Glomerular visceral epithelial cell (primary cell): ENCODE measurements around the gene DNAAF5.

Source experiments
- DNase-seq: peaks from one replicate; pipeline ENCODE4 v3.0.0-alpha.2; 2016; ENCODE audit errors: extremely low spot score

DNAAF5 gene

DNA sequence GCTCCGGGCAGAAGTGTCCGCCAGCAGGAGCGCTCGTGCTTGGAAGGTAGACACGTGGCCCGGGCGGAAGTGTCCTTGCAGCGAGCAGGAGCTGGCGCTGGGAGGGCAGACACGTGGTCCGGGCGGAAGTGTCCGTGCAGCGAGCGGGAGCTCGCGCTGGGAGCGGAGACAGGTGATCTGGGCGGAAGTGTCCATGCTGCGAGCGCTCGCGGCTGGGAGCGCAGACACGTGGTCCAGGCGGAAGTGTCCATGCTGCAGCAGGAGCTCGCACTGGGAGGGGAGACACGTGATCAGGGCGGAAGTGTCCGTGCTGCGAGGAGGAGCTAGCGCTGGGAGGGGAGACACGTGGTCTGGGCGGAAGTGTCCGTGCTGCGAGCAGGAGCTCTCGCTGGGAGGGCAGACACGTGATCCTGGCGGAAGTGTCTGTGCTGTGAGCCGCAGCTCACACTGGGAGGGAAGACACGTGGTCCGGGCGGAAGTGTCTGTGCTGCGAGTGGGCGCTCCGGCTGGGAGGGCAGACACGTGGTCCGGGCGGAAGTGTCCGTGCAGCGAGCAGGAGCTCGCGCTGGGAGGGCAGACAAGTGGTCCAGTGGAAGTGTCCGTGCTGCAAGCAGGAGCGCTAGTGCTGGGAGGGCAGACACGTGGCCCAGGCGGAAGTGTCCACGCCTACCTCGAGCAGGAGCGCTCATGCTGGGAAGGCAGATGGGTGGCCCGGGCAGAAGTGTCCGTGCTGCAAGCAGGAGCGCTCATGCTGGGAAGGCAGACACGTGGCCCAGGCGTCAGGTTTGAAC lies 41.6 kb downstream of the DNAAF5 start:
- DNase-seq: peak; percentile 98

DNA sequence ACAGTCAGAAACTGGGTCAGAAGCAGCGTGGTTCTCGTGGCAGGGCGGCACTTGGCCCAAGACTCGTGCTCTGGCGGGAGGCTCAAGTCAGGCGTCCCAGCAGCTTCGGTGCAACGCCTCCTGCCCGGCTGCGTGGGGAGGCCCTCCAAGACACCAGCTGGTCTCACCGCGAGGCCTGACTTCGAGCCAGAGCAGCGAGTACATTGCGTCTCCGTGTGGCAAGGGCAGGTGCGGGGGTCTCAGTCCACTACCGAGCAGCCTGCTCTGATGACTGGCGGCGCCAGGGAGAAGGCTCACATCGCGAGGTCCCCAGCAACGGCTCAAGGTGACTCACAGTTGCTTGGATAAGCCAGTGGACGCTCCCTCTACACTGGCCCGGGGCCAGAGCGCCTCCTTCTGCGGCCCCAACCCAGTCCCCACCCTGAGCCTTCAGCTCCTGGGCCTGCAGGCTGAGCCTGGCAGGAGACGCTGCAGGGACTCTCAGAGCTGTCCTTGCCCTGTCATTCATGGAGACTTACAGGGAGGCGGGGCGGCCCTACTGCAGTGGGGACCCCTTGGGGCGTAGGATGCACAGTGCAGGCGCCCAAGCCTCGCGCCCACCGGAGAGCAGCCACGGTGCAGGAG lies 42.5 kb downstream of the DNAAF5 start:
- DNase-seq: peak; percentile 21

DNA sequence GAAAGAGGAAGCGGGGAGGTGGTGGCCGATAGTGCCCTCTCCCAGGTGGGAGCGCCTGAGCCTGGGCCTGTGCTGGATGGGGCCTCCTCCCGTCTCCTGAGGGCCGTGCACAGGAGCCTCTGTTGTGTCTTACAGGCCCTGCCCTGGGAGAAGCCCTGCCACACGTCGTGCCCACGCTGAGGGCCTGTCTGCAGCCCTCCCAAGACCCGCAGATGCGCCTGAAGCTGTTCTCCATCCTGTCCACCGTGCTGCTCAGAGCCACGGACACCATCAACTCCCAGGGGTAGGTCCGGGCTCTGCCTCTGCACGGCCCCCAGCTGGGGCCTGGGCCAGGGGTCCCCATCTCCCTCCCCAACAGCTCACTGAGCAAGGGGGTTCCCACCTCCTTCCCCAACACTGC lies 43.8 kb downstream of the DNAAF5 start:
- DNase-seq: no peak

DNA sequence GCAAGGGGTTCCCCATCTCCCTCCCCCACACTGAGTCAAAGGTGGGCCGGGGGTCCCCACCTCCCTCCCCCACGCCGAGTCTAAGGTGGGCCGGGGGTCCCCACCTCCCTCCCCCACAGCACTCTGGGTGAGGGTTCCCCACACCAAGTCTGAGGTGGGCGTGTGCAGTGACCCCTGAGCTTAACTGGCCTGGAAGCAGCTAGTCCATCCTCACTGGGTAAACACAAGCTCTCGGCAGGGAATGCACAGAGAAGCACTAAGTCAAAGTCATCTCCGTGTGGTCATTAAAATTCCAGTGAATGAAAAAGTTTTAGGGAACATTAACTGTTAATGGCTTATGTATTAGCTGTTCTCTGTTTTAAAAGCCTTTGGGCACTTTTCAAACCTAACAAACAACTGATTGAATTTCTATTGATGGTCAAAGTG lies 44.3 kb downstream of the DNAAF5 start:
- peak; percentile 41 for DNase-seq

DNA sequence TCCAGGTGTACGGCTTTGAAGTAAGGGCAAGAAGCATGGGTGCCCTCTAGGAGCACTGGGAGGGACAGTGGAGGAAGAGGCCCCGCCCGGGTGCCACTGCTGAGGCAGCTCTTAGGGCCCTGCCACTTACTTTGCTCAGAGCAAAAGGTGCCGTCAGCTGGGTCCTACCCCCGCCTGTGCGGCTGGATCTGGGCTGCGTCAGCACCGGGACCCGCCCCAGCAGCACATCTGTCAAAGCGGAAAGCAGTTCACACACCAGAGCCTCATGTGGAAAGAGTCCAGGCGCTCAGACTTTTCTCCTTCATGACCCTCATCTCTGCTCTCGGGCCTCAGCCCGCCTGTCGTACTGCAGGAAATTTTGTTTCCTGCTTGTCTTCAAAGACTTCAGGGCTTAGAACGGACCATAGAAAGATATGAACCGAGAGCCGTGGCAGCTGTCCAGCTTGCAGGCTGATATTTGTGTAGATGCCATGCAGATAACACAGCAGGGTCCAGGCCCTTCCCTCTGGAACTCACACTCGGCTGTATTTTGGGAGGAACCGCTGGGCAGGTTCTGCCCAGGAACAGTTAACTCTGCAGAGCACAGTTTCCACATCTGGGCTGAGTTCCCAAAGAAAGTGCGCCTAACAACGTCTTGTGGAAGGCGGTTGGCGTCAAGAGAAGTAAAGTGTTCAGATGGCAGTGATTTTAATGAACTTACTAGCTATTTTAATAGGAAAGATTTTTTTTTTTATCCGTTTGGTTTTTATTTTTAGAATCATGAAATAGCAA lies 44.9 kb downstream of the DNAAF5 start:
- peak; percentile 71 for DNase-seq

DNA sequence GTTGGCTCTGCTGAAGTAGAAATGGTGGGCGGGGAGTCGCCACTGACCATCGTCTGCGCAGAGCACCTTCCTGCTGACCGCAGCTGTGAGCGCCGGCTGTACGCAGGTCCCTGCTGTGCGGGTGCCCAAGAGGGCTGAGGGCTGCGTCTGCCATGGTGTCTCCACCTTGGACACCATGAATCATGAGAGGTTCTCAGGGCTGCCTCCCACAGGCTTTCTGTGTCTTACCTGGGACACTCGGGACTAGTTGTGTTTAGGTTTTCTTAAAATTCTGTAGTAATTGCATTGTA lies 45.5 kb downstream of the DNAAF5 start:
- no peak for DNase-seq

DNA sequence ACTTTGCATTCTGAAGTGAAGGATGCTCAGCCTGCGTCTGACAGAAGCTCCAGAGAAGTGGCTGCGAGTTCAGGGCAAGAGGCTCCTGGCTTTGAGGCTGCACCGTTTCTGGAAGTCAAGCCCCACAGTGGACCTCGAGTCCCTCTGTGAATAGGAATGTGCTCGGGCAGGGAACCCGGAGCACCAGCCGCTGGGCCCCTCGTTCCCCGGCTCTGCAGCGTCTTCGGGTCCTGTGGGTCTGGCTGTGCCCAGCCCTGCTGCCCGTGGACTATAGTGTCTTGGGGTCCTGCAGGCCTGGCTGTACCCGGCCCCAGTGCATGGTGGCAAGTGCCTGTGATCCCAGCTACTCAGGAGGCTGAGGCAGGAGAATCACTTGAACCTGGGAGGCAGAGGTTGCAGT lies 45.9 kb downstream of the DNAAF5 start:
- no peak for DNase-seq

DNA sequence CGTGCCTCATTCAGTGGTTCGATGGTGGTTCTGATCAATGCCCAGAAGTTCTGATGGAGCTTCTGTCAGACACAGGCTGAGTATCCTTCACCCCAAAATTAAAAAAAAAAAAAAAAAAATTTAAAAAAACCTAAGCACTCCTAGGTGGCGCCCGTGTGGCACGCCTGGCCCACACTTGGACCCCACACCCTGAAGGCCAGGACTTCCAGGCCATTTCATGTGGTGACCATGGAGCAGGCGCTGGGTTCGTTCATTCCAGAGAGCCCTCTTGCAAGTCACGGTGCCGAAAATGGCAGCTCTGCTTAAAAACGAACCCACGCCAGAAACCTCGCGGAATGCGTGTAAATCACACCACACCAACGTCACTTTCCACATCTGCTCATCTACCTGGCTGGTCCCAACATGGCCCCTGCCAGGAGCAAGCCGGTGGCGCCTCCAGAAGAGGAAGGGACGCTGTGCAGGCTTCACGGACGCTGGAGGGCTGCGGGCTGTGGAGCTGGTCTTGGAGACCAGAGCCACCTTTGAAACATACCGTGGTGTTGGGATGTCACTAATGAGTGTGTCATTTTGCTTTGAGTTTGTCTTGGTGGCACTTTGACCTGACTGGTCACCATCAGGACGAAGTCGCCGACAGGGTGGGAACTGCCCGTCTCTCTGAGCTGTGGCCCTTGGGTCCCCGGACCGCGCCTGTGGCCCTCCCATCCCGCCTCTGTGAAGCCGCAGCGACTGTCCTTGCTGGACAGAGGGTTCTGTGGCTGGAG lies 46.5 kb downstream of the DNAAF5 start:
- DNase-seq: no peak

DNA sequence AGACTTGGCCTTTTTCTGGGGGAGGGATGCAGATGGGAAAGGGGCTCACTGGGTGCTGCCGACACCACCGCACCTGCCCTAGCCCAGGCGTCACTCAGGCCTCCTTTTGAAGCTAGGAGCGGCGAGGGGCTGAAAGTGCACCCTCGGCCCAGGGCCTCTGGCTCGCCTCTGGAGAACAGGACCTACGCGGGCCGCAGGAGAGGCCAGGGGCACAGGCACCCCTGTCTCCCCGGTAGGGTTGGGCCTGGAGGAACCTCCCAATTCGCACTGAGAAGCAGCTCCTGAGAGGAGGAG lies 47.1 kb downstream of the DNAAF5 start:
- no peak for DNase-seq

DNA sequence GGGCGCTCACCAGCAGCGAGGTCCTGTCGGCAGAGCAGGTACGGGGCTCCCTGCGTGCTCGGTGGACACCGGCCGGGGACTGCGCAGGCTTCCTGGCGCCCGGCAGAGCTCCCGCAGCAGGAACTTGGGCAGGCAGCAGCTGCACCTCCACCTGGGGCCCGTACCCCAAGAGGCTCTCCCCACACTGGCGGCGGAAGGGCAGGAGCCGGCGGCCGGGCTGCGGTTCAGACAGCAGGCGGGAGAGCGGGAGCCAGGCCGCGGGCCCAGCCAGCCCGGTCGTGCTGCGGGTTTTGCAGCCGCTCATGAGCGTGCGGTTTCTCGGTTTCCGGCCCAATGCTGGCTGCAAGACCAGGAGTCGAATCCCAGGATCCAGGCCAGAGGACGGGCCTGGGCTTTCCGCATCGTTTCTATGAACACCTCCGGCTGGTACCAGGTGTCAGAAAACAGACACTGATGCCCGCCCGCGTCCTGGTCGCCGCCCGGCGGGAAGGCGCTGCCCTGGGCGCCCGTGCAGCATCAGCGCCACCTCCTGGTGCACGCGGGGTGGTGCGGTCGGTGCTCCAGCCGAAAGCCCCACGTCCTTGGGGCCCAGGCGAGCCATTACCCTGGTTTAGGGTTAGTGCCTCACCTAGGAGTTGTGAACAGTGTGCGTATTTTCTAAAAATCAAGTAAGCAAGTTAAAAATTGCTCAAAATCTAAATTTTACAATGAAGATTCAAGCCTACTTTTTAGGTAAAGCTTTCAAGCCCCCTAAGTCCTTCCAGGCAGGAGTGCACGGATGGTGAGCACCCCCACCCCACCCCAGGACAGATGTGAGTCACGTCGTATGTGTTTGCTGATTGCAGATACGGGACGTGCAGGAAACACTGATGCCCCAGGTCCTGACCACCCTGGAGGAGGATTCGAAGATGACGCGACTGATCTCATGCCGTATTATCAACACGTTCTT lies 47.9 kb downstream of the DNAAF5 start:
- DNase-seq: peak; percentile 32

DNA sequence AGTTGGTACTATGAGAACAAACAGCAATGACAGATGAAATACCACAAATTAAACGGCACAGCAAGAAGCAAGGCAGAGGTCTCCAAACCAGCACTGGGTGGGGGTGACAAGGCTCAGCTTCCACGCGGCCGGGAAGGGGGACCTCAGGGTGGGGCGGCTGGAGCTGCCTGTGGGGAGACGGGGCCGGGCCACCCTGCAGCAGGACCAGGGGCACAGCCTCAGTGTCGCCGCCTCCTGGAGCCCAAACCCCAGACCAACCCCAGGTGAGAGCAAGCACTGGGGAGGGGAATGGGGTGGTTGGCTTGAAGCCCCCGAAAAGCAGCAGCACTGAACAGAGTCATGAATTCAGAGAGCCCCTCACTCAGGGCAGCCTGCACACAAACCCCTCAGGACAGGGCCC lies 49.9 kb downstream of the DNAAF5 start:
- no peak for DNase-seq

DNA sequence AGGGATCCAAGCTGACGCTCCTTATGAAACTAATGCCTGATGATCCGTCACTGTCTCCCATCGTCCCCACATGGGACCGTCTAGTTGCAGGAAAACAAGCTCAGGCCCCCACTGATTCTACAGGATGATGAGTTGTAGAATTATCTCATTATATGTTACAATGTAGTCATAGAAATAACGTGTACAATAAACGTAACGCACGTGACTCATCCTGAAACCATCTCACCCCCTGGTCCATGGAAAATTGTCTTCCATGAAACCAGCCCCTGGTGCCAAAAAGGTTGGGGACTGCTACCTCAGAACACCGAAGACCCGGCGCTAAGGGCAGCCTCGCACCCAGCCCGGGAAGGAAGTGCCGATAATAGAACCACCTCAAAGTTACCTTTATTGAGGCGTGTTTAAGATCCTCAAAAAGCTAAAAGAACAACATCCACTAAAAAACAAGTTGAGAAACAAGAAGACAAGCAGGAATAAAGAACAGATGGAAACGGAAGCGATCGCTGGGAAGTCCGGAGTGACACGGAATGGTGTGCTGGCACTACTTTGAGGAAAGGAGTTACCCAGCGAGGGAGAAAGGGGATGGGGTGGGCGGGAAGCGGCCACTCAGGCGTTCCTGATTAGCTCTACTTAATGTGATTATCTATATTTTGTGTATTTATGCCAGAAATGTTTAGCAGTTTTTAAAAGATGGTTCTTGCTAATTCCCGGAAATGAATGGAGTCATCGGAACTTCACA lies 50.7 kb downstream of the DNAAF5 start:
- DNase-seq: no peak

DNA sequence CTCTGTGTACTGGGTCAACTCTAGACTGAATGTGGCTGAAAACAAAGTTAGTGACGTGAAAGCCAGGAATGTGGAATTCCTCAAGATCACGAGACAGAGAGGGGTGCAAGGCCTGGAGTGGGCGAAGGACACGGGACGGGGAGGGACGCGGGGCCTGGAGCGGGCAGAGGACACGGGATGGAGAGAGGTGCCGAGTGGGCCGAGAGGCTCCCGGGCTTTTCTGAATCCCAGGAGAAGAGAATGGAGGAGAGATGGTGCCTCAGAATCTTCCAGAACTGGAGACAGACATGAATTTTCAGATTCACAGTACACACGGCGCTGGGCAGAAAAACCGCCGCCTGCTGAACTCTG lies 51.2 kb downstream of the DNAAF5 start:
- DNase-seq: no peak

DNA sequence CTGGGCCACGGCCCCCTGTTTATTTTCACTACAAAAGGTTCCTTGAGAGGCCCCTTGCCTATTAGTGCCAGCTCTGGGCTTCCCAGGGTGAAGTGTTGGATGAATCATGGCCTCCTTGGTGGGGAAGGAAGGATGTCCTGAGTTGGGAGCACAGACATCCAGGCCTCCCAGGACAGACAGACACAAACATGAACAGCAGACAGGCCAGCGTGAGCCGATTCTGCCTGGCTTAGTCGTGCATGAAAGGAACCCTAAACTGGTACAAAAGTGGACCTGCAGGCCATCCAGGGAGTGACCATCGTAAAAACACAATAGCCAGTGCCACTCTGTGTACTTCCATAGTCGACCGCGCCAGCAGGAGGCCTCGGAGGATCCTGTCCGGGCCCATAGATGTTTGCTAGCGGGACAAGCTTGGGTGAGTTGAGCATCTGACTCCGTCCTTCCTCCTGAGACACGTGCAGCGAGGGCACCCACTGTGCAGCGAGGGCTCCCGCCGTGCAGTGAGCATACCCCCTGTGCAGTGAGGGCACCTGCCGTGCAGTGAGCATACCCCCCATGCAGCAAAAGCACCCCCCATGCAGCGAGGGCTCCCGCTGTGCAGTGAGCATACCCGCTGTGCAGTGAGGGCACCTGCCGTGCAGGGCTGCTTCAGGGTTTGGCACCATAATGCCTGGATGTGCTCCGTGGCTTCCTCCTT lies 51.9 kb downstream of the DNAAF5 start:
- peak; percentile 19 for DNase-seq

DNA sequence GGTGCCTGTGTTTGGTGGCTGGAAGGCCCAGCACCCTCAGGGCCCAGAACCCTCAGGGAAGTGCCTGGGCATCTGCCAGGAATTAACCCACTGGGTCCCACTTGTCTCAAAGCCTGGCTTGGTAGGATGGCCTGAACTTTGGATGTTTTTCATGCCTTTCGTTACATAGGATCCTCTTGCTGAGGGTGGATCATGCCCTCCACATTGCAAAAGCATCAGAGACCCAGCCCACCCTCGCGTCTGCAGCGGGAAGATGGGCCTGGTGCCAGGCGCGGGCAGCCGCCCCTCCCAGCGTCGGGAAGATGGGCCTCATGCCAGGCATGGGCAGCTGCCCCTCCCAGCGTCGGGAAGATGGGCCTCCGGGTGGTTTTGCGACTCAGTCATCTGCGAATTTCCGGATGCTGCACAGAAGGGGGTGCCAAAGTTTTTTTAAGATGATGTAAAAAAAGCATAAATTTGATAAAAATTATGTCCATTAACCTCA lies 52.5 kb downstream of the DNAAF5 start:
- peak; percentile 46 for DNase-seq

DNA sequence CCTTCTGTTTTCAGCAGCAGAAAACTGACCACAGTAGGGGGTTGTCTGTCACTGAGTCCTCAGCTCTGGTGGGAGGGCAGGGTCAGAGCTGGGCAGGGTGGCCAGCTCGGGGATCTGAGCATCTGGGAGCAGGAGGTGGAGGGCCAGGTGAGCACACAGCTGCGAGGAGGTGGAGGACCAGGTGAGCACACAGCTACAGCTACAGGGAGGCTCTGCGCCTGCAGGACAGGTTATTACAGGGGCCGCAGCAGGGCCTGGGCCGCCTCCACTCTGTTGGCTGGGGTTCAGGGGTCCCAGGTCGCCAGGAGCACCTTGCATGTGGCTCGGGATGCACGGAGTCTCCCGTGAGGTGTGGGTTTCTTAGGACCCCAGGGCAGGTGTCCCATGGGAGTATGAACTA lies 53.0 kb downstream of the DNAAF5 start:
- DNase-seq: no peak

DNA sequence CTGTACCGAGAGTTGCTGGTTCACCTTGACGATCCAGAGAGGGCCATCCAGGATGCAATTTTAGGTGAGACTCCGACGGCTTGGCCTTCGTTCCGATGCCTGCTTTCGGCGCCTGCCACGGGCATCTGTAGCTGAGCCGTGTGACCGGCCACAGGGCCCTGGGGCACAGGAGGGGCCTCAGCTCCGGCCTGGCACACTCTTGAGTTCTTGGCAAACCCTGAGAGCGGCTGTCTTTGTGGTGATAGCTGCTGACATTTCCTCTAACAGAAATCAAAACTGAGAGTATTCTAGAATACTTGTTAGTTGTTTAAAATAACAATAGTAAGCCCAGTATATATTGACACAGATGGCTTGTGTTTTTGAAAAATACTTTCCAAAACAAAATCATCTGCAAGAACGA lies 53.6 kb downstream of the DNAAF5 start:
- no peak for DNase-seq

DNA sequence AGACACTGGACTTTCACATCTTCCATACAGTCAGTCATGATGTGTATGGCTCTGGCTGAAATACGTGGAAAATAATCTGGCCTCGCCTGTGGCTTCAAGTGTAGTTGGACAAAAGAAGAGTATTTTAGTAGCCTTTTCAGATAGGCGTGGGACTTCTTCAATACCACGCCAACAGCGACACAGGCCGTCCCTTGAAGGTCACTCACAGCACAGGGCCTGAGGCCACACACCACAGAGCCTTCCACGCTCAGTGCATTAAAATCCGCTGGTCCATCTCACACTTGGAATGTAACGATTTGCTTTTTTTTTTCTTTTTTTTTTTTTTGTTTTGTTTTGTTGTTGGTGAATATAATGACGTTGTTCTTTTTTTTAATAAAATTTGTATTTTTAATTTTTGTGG lies 54.0 kb downstream of the DNAAF5 start:
- no peak for DNase-seq

DNA sequence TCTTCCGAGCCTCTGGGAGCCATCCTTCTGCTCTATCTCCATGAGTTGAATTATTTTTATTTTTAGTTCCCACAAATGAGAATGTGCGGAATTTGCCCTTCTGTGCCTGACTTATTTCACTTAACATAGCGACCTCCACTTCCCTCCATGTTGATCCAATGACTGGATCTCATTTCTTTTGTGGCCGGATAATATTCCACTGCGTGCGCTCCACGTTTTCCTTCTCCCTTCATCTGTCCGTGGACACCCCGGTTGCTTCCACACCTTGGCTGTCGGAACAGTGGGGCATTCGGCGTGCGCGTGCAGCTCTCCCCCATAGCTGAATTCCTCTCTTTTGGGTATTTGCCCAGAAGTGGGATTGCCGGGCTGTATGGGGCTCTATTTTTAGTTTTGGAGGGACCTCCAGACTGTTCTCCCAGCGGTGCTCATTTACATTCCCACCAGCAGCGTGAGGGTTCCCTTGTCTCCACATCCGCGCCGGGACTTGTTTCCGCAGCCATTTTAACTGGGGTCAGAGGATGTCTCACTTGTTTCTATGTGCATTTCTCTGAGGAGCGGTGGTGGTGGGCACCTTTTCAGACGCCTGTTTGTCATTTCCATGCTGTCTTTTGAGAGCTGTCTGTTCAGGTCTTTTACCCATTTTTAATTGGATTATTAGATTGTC lies 54.8 kb downstream of the DNAAF5 start:
- no peak for DNase-seq
